Skeletal muscle cell (primary cell): Measurements from ENCODE around the gene GLS.
A peak's percentile ranks its signal among the peaks of the same experiment; 100 is the strongest.
"Not testable (repeated sequence)": the region's sequence is repeated elsewhere in the genome, so short reads cannot be mapped to it uniquely, and the experiment has no call there.

Source experiments
- DNase-seq: peaks from one replicate; pipeline ENCODE4 v3.0.0-alpha.2; 2010; ENCODE audit warnings: low read depth
- H3K4me3 ChIP-seq: 2 replicates; pipeline ENCODE4 v1.5.1; 2011; ENCODE audit warnings: low read depth, mild to moderate bottlenecking, control low read depth, low read length, moderate library complexity

Gene GLS

DNA sequence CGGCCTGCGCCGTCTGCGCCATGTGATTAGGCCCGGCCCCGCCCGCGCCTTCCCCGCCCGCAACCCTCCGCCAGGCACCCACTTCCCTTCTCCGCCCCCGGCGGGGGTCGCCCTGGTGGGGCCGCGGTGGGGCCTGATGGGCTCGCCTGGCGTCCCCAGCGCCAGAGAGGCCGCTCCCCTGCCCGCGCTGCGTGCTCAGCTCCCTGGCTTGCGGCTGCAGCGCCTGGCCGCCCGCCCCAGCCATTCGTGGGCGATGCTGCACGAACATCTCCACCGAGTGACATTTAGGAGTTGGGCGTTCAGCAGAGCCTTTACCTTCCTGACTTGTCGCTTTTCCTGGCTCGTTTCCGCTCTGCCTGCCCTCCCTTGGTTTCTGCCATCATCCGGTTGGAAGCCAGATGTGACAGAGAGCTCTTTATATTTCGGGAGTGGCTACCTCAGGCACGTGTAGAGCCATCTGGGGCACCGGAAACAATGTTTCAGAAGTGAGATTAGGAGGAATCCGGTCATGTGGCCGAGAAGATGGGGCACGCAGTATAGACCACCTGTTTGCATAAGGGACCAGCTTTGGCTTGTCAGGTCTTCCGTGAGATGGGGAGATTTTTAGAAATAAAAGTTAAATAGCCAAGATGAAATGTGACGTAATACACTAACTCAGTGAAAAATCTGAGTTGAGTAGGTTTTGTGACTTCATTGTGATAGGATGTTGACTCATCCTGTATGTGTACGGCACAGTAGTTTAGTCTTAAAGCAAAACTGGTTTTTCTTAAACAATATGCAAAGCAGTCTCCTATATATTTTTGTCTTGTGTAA is 1.2 kb downstream of the GLS start:
- H3K4me3 ChIP-seq = peak overlapping the region; percentile 61
- DNase-seq = no peak

DNA sequence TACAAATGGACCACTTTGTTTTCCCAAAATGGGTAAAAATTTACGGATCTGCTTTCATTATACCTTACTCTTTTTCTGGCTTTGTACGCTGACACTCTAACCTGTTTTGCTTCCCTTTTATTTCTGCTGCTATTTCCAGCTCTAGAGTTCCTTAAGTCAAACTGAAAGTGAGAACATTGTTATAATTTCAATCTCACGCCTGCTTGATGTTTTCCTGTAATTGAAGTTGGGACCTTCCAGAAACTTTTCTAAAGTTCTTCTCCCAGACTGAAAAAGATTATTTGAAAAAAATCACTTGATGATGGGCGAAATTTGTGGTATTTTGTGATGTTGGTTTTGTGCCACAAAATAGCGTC is 1.8 kb downstream of the GLS start:
- peak overlapping the region; percentile 61 for H3K4me3 ChIP-seq
- DNase-seq = no peak

DNA sequence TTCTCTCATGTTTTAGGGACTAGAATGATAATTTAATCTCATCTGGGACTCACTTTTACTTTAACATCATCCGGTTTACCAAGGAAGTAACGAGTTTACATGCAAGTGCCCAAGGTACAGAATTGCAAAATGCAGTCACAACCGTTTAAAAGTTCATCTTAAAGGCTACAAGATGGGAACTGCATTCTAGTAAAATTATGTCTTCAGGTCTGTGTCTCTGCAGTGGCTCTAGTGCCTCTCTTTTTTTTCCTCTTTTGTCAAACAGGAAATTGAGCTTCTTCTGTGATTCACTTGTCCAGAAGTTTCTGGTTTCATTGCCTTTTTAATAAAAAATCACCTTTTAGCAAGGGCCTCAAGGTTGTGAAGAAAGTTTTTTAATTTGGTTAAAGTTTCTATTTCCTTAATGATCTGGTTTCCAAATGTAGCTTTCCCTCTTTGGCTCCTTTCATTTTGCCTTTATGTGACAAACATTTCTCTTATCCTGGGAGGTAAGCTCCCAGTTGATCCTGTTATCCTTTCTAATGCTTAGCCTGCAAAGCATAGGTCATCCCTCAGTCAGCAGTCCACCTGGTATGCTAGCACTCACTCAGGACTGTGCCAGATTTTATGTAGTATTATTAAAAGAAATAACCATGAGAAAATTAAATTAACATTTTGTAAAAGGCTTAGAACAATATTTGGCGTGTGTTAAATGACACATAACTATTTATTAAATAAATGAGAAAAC is 2.4 kb downstream of the GLS start:
- no peak for DNase-seq

DNA sequence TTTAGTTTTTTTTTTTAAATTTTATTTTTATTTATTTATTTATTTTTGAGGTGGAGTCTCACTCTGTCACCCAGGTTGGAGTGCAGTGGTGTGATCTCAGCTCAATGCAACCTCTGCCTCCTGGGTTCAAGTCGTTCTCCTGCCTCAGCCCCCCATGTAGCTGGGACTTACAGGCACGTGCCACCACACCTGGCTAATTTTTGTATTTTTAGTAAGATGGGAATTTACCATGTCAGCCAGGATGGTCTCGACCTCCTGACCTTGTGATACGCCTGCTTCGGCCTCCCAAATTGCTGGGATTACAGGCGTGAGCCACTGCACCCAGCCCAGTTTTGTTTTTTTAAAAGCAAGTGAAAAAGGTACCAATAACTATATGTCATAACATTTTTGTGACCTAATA is 5.2 kb downstream of the GLS start:
- DNase-seq, H3K4me3 ChIP-seq: not testable (repeated sequence)

More for the DNA sequence above, 2.4 kb downstream of the GLS start:
- peak overlapping the region; percentile 61 for H3K4me3 ChIP-seq

DNA sequence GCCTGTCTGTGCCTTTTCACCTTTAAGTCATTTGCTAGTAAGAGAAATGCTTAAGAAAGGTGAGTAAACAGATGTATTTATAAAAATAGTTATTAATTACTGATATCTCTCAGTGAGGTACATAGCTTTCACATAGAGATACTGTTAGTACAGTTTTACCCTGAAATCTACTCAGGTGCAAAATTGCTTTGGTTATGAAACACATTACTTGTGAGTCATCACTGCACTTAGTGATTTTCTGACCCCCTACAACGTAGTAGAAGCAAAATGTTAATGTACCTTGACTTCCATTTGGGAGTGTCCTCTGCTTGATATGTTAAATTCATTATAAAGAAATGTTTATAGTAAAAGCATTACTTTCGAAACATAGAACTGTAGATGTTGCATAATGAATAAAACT is 6.5 kb downstream of the GLS start:
- no peak overlapping the region for H3K4me3 ChIP-seq
- DNase-seq = no peak

DNA sequence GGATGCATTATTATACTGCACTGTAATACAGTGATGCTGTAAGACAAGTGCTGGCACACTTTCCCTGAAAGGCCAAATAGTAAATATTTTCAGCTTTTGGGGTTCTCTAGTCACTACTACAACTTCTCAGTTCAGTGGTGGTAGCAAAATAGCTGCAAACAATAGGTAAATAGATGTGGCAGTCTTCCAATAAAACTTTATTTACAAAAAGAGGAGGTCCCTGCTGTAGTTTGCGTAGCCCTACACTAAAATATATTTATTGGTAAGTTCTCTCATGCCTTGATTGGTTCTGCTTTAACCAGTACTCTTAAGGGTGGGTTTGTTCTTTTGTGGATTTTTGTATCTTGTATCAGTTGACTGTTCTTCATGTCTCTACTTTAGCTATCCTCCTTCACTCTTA is 7.8 kb downstream of the GLS start:
- DNase-seq = no peak
- H3K4me3 ChIP-seq = no peak overlapping the region

DNA sequence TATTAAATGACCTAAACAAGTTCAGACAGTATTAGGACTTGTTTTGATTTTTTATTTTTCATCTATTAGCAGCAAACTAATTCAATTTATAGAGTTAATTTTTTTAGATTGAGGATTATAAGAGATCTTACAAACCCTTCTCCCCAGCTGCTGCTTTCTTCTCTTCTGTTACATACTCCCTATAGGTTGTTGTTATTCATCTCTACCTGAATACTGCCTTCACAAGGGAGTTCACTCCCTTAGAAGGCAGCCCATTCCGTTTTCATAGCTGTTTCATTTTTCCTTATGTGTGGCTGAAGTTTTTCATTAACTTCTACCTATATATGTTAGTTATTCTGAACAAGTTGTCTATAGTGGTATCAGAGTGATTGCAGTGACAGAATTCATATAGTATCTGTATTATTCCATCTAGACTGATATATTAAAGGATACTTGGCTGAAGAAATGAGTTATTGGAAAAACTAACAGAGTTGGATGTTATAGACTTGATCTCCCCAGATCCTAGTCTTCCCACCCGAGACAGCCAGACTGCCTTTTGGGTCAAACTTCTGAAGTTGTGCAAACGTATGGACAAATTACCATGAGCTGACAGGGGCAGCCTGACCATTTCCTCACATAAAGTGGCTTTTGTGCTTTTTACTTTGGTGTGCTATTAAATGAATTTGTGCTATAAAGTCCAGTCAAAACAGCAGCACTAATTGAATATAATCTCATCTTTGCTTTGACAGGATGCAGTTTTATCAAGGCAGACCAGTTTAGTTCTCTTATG is 8.7 kb downstream of the GLS start:
- H3K4me3 ChIP-seq = no peak overlapping the region
- no peak for DNase-seq

DNA sequence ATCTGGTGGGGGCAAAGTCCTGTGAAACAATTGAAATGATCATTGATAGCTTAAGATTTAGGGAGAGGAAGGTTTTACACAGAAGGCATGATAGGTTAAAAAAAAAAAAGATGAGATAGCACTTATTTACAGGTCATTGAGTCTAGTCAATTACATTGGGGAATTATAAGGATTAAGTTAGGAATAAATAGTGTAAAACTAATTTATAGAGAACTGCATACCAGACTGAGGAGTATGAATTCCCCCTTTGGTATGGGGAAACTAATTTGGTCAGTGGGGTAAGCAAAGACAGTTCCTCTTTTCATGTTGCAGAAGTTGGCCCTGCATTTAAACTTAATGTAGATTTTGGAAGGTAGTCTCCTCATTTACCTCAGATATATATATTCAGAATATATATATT is 10.8 kb downstream of the GLS start:
- no peak overlapping the region for H3K4me3 ChIP-seq
- DNase-seq = no peak

DNA sequence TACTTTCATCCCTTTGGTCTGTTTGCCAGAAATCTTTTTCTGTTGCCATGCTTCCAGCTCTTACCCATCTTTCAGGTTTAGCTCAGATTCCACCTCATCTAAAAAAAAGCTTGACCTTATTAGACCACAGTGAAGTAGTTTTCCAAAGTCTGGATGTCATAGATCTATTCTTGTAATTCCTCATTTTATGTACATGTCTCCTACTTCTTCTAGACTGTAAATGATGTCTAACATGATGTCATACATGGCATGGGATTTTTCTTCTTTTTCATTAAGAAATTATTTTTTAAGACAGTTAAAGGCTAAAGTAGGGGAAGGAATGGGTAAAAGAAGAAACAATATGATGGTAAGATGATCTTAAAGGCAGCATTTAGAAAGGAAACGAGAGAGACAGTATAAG is 11.3 kb downstream of the GLS start:
- H3K4me3 ChIP-seq = no peak overlapping the region
- no peak for DNase-seq

DNA sequence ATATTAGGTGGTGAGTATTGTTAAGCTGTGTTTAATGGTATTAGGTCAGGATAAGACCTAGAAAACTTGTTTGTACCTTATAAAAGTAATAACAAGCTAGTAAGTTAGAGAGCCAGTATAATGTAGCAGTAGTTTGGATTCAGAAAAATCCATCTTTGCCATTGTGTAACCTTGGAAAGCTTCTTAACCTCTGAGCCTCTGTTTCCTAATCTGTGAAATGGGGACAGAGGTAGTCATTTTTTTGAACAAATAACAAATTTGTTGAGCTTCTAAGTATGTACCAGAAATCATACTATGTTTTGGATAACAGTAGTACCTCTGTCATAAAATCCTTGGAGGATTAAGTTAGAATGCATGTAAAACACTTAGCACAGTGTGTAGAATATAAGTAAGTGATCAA is 12.5 kb downstream of the GLS start:
- DNase-seq = no peak
- H3K4me3 ChIP-seq = no peak overlapping the region

DNA sequence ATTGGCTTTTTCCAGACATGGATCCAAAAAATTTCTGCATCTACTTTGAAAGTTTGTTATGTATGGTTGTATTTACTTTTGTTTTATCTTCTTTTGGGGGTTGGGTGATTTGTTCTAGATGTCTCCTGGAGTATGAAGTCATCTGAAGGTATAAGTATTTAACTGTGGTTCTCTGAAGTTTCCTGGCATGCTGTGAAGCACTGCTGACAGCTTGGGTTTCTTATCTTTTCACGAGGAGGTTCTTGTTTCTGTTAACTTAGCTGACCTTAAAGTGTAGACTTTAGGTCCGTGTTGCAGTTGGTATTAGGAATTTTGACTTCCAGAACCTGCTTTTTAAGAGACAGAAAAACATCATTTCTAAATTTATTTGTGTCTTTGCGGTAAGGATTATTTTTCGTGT is 15.9 kb downstream of the GLS start:
- no peak for DNase-seq
- H3K4me3 ChIP-seq = no peak overlapping the region

DNA sequence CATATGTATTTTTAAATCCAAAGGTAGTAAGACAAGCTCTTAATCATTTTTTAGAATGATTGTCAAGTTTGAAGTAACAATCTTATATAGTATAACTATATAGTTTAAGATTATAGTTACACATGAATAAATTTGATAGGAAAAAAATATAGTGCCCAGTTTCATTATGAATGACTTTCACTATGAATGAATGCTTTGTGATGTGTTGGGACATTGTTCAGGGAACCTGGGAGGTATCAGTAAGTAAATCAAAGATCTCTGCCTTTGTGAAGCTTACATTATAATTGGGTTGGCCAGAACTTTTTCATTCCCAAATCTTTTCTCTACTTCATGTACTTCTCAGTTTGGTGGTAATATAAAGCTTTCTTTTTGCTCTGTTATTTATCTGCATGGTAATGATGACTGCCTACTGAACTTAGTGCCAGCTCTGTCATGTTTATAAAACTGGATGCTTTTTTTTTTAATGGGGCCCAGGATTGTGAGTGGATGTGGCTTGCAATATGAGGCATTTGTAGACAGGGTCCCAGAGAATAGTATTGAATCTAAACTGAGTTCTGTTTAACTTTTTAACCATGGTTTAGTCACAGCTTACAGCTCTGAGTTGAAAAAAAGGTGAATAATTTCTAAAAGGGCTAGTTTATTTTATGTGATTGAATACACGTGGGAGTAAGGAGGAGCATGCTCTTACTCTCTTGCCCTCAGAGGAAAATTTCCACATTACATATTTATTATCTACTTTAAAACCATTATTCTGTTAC is 23.3 kb downstream of the GLS start:
- DNase-seq = no peak
- H3K4me3 ChIP-seq = no peak overlapping the region

DNA sequence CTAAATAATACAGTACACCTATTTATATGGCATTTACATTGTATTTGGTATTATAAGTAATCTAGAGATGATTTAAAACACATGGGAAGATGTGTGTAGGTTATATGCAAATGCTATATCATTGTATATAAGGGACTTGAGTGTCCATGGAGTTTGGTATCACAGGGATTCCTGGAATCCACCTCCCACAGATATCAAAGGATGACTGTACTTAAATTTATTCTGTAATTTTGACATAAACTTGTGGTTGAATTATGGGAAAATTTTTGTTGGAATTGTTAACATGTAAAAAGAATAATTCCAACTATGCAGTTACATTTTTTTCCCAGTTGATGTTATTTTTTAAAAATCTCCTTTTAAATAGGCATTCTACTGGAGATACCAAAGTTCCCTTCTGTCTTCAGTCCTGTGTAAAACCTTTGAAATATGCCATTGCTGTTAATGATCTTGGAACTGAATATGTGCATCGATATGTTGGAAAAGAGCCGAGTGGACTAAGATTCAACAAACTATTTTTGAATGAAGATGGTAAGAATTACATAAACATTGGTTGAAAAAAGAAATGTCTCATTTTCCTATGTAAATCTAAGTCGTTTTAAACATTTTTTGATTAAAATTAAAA is 24.1 kb downstream of the GLS start:
- DNase-seq = no peak
- no peak overlapping the region for H3K4me3 ChIP-seq

DNA sequence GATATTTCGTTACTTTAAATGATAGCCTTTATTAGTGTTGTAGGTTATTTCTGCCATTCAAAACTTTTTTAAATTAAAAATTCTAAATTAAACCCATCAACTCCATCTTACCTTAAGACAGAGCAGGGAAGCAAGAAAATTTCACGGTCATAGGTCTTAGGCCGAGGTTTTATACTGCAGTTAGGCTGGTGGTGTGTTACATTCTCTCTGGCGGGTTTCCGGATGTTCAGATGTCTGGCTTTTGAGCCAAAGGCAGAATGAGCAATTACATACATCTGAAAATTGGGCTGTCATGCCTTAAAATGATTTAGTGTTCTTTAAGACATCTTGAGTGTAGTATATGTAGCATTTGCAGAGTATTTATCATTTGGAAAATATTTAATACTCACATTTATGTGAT is 27.9 kb downstream of the GLS start:
- H3K4me3 ChIP-seq = no peak overlapping the region

DNA sequence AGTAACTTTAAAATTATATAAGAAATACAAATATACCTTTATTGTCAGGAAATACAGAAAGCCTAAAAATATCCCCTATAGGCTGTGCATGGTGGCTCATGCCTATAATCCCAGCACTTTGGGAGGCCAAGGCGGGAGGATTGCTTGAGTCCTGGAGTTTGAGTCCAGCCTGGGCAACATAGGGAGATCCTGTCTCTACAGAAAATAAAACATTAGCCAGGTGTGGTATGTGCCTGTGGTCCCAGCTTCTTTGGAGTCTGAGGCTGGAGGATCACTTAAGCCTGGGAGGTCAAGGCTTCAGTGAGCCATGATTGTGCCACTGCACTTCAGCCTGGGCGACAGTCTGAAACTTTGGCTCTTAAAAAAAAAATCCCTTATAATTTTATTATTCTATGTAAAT is 29.1 kb downstream of the GLS start:
- no peak overlapping the region for H3K4me3 ChIP-seq
- DNase-seq = no peak

More for the DNA sequence above, 27.9 kb downstream of the GLS start:
- DNase-seq = no peak

DNA sequence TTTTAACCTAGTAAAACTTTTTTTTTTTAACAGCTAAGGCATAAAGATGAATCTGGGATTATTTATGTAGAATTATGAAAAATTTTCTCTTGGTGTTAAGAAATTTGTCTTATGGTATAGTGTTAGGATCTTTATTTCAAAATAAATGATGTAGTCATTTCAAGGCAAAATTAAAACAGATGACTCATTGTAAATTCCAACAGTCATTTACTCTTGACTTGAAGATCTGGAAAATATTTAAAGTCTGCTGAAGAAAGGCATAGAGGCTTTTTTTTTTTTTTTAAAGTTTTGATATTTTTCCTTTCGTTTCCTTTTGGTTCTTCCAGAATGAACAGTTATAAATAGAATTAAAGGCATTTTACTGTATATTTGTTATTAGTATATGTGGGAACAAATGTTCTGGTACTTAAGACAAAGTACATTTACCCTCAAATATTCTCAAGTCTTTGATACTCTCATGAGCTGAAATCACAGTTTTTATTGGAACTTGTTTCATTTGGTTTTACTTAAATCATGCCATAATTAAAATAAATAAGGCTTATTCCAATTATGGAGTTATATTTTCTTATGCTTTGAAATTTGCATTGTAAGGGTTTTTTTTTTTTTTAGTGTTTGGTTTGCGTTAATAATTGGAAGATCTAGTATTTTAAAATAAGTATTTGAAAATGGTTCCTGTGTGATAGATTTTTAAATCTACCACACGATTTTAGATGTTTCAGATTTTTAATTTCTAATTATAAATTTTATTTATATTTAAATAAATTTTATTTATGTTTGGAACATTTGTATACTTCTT is 29.9 kb downstream of the GLS start:
- no peak for DNase-seq
- no peak overlapping the region for H3K4me3 ChIP-seq

DNA sequence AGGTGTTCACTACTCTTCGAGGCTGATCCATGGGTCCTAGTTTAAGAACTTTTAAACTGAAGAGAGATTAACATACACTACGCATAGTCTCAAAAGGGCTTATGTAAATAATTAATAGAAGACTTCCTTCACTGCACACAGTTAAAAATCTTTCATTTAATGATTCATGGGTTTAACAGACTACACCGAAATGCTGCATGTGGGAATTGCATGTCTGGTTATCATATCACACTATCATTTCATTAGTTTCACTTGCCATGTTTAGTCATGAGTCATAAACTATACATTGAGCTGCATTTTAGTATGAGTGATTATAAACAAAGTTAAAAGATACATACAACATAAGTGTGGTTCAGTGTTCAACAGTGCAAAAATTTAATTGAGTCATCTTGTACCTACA is 31.2 kb downstream of the GLS start:
- no peak overlapping the region for H3K4me3 ChIP-seq
- no peak for DNase-seq

DNA sequence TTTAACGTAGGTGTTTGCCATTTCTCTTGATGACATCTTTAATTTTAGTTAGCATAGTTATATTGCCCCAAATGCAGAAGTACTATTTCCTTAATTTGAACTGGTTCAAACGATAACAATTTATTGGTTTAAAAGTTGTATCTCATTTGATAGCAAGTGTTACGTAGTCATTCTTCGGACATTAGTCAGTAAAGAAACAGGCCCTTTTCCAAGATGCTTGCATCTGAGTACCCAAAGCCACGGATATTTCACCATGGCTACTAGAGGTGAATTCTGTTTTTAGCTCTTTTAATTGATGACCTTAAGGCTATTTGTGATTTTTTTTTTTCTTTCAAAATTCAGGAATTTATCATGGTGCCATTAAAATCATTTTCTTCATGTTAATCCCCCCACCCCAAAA is 32.1 kb downstream of the GLS start:
- H3K4me3 ChIP-seq = no peak overlapping the region
- DNase-seq = no peak

DNA sequence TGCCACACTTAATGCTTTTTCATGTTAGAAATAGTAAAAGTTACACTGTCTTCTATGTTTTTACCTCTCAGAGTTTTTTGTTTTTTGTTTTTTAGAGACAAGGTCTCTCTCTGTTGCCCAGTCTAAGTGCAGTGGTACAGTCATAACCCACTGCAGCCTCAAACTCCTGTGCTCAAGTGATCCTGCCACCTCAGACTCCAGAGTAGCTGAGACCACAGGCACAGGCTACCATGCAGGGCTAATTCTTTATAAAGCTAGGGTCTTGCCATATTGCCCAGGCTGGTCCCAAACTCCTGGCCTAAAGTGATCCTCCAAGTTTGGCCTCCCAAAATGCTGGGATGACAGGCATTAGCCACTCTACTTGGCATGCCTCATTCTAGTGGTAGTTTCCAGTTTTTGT is 33.1 kb downstream of the GLS start:
- no peak overlapping the region for H3K4me3 ChIP-seq
- DNase-seq = no peak
